Hematopoietic multipotent progenitor cell treated with erythropoietin and hydrocortisone succinate and interleukin-3 and kit ligand, for 6 days (in vitro differentiated cells): Measurements from ENCODE around the gene RFESD.

Experiments
- DNase-seq: peaks from one replicate; pipeline ENCODE4 v3.0.0-alpha.2; 2015

Gene RFESD

DNA sequence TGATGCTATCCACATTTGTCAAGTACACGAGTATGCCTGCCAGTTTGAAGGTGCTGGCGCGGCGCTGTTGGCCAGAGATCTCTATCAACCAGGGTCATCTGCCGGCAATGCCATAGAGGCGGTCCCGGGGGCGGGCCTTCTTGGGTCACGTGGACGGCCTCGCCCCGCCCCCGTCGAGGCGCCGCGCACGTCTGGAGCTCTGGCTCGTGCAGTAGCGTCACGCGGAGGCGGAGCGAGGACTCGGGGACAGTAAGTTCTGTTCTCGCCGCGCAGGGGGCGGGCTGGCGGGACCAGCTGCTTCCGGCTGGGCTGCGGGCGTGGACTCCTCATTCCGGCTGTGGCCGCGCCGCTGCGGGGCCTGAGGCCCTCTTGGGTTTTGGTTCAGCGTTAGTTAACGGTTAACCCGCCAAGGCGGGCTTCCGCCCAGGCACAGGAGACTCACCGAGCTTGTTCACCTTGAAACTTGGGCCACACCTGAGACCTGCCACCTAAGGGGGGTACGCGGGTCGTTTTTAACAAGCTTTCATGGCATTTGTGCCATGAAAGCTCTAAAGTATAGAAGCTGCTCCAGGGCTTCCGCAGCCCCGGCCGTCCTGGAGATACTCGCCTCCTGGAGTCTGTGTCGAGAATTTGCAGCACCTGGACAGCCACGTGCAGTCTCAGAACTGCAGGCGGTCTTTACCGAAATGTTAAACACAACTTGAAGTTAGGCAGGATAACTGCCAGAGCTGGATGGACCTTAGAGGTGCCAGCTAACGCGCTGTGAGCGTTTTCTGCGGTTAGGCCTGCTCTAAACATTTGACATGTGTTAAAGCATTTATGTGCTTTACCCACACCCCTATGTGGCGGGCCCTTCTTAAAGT is at the start of gene RFESD:
Gene RFESD (plus strand): TSS at position 209 of the 863 bp plus-strand sequence. CDS start 5,495 bp downstream, outside the sequence.
- DNase-seq: peak; percentile 99

DNA sequence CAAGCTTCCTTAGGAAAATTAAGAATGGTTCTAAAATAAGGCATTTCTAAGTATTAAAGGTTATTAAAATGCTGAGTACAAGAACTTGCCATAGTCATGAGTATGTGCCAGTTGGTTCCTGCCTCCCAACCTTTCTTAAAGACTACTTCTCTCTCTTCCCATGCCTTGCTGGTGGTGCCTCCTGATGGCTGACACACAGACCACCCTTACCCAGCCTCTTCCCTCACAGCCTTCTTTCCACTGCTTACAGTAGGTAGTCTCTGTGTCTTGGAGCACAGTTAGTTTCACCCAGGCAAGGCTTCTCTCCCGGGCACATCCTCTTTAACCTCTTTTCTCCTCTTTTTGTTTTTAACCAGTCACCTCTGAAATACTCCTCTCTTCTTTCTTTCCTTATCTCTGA is 47.3 kb upstream of the RFESD start:
- DNase-seq: no peak

GRCh38 chr5:95600557-95600956 is 46.0 kb upstream of the RFESD start:
- DNase-seq: no peak

DNA sequence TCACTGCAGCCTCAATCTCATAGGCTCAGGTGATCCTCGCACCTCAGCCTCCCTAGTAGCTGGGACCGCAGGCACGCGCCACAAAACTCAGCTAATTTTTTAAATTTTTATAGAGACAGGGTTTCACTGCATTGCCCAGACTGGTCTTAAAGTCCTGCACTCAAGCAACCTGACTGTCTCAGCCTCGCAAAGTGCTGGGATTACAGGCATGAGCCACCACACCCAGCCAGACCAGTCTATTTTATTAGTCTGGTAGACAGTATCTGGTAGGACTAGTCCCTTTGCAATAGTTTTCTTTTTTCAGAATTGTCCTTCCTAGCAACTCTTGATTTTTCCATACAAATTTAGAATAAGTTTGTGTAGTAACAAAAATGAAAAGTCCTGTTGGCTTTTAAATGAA is 40.8 kb upstream of the RFESD start:
- no peak for DNase-seq

DNA sequence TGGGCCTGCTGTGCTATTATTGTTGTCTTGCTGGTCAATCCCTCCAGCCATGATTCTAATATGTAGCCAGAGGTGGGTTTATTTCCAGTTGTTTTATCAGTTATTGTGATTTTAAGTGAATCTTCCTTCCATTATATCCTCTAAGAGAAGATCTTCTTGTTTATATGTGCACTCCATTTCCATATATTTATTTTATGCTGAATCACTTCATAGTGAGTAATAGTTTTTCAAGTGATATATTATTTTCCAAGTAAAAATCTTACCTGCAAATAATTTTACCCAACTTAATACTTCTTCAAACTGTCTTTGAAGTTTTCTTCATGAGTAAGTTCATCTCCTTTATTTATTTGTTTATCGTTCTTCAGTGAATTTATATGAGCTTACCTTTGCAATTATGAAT is 40.2 kb upstream of the RFESD start:
- no peak for DNase-seq

DNA sequence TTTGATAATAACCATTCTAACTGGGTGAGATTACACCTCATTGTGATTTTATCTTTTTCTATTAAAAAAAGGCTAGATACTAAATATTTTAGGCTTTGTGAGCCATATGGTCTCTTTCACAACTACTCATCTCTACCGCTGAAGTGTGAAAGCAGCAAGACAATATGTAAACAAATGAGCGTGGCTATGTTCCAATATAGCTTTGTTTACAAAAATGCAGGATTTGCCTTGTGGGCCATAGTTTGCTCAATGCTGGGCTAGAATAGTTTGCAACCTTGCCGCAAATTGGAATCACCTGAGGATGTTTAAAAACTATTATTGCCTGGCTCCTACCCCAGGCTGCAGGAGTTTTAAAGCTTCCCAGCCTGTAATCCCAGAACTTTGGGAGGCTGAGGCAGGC is 36.9 kb upstream of the RFESD start:
- DNase-seq: no peak

DNA sequence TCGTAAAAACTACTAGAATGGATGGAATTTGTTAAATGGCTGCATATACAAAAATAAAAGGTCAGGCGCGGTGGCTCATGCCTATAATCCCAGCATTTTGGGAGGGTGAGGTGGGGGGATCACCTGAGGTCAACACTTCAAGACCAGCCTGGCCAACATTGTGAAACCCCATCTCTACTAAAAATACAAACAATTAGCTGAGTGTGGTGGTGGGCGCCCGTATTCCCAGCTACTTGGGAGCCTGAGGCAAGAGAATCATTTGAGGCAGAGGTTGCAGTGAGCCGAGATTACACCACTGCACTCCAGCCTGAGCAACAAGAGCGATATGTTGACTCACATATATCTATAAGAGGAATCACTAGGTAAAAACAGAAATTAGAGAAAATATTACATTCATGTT is 36.0 kb upstream of the RFESD start:
- no peak for DNase-seq

DNA sequence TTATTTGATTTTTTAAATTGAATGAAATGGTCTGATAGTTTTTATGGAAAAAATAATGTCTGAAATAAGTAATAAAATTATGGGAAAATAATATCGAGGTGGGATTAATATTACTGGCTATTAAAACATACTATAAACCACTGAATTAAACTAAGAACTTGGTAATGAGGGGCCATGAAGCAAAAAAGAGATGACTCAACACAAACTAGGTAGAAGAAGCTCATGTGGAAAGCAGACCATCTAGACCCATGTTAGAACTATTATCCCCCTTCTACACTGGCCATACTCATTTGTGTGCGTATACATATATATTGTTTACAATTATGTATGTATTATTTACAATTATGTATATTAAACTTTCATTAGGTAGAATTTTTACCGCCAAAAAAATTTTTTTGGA is 35.2 kb upstream of the RFESD start:
- no peak for DNase-seq

- DNase-seq: no peak
These were observed 33.1 kb upstream of the RFESD start for GRCh38 chr5:95613514-95613913.

- no peak for DNase-seq
These were observed 31.5 kb upstream of the RFESD start for GRCh38 chr5:95615164-95615467.

- no peak for DNase-seq
These were observed 29.5 kb upstream of the RFESD start for GRCh38 chr5:95617057-95617456.

DNA sequence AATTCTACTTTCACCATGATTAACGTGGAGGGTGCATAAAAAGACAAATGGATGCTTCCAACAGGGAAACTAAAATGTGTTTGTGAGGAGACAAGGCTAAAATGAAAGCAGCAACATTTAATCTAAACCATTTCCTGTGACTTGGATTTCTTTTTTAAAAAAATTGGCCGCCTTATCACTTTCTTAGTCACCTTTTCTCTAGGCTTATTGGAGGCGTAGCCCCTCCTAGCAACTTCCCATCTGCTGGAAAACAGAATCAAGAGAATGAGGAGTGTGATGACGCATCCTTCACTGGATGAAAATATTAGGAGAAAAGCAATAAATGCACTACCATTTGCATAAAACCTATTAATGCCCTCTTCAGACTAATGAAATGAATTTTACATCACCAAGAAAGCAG is 27.5 kb upstream of the RFESD start:
- no peak for DNase-seq

- DNase-seq: peak; percentile 22
These were observed 27.0 kb upstream of the RFESD start for GRCh38 chr5:95619514-95620029.

DNA sequence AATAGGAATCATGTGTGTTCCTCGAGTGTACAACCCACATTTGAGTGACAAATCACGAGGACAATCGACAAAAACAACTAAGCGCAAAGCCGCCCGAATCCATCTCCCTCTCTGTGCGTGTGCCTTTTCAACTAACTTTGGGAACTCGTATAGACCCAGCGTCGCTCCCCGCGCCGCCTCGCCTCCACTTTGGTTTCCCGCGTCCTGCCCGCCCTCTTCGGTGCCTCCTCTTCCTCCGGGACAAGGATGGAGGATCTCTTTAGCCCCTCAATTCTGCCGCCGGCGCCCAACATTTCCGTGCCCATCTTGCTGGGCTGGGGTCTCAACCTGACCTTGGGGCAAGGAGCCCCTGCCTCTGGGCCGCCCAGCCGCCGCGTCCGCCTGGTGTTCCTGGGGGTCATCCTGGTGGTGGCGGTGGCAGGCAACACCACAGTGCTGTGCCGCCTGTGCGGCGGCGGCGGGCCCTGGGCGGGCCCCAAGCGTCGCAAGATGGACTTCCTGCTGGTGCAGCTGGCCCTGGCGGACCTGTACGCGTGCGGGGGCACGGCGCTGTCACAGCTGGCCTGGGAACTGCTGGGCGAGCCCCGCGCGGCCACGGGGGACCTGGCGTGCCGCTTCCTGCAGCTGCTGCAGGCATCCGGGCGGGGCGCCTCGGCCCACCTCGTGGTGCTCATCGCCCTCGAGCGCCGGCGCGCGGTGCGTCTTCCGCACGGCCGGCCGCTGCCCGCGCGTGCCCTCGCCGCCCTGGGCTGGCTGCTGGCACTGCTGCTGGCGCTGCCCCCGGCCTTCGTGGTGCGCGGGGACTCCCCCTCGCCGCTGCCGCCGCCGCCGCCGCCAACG is 26.3 kb upstream of the RFESD start, which contains the start of gene GPR150:
Gene GPR150 (plus strand): TSS at position 58 of the 840 bp plus-strand sequence. CDS start 189 bp downstream, at position 247.
- DNase-seq: peak; percentile 74

- DNase-seq: peak; percentile 62
These were observed 25.4 kb upstream of the RFESD start for GRCh38 chr5:95620870-95621838.

DNA sequence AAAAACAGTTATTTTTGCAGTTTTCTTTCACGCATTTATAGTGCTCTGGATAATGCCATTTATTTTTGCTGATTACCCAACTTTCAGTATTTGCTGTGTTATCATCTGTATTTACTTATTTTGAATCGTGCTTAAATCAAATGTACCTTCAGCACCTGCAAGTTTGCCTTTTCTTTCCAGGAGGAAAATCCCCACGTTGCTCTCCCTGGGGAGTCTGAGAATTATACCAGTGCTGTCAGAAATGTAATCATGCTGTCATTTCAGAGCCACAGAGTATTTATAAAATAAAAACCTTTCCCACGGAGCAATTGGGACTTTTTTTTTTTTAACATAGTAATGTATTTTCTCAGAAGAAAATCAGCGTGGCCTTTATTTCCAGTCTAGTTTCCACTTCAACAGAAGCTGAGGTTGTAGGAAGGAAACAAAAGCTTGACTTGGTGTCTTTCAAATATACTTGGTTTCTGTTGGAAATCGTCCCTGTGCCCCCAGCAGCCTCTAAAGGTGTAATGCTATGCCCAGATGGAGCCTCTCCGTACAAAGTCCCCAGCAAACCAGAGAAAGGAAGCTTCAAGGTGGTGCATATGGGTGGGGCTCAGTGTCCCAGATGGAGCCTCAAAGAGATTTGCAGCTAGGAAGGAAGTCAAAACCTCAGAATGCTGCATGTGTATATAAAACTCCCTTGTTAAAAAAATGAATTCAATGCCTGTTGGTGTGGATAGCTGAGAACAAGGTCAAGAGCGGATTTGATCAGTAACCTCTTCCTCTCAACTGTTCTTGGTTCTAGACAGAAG is 24.5 kb upstream of the RFESD start:
- DNase-seq: peak; percentile 34

GRCh38 chr5:95623706-95624105 is 22.9 kb upstream of the RFESD start:
- no peak for DNase-seq

DNA sequence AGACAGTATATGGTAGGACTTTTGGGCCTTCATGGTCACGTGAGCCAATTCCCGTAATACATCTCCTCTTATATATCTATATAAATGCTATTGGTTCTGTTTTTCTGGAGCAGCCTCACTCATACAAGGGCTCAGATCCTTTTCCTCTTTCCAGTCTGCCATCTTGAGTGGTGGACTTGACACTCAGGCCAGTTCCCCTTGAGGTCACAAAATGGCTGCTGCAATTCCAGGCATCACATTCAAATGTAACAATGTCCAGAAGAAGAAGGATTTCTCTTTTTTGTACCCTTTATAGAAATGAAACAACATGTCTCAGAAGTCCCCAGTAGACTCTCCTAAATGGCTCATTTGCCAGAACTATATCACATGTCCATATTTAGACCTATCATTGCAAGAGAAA is 22.2 kb upstream of the RFESD start:
- DNase-seq: no peak

GRCh38 chr5:95626701-95627100 is 19.9 kb upstream of the RFESD start:
- no peak for DNase-seq

GRCh38 chr5:95627971-95628810 is 18.4 kb upstream of the RFESD start:
- no peak for DNase-seq

GRCh38 chr5:95628933-95629332 is 17.6 kb upstream of the RFESD start:
- no peak for DNase-seq
